Glomerular visceral epithelial cell (primary cell): Measurements from ENCODE around the gene TMEM151A.
"Not testable (repeated sequence)": the region's sequence is repeated elsewhere in the genome, so short reads cannot be mapped to it uniquely, and the experiment has no call there.

ENCODE experiments used
- DNase-seq: peaks from one replicate; pipeline ENCODE4 v3.0.0-alpha.2; 2016; ENCODE audit errors: extremely low spot score

Gene TMEM151A

DNA sequence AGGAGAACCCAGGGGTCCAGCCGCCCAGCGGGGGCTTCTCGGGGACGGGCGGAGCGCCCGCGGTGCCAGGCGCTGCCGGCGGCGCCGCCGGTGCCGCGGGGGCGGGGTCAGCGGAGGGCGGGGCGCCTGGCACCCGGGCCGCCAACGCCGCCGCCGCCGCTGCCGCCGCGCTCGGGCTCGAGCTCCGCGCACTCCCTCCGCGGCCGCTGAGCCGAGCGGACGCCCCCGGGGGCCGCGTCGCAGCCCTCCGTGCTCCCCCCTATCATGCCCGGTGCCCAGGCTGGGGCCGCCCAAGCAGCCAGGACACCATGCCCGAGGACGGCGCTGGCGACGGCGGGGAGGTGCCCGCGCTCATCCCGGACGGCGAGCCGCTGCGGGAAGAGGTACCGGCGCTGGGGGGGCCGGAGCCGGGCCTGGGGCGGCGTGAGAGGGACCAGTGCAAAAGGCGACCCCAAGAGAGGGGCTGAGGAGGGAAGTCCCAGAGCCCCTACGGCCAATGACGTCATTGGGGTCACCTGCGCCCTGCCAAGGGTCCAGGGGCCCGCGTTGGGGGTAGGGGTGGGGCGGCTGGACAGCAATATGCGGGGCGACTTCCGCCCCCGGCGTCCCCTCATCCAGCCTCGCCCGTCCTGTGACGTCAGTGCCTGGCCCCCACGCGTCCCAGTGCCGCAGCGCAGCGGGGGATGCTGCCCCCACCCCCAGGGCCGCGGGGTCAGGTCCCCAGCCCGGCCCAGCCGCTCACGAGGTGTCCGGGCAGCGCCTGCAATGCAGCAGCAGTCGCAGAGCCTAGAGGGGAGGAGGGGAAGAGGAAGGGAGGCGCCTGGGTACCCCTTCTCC is at the start of gene TMEM151A:
TMEM151A (plus strand) TSS at position 189 of the 837 bp plus-strand sequence; CDS start at position 309, 120 bp downstream.
- no peak for DNase-seq

DNA sequence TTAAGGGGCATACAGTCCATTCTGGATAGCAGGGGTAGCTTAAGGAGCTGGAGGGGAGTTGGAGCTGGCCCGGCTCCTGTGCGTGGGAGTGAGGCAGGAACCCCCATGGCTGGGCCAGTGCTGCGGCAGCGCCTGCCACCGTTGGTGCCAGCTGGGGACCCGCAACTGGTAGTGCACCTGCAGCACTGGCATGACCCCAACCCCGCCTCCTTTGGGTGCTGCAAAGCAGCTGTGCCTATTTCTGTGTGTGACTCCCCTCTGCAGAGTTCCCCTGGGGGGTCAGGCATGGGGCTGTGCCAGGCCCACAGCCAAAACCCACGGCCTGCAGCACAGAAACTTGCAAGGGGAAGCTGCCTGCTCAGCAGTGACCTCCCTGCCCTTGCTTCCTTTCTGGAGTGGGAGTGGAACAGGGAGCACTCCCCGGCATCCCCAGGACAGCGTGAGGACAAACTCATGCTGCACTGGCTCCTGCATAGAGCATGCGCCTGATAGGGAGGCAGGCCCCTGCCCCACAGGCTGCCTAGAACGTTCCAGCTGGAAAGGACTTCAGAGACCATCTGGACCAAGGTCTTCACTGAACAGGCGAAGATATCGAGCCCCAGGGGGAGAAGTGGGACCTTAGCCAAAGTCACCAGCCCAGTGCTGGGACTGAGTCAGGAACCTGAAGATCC is 49.5 kb upstream of the TMEM151A start:
- no peak for DNase-seq

DNA sequence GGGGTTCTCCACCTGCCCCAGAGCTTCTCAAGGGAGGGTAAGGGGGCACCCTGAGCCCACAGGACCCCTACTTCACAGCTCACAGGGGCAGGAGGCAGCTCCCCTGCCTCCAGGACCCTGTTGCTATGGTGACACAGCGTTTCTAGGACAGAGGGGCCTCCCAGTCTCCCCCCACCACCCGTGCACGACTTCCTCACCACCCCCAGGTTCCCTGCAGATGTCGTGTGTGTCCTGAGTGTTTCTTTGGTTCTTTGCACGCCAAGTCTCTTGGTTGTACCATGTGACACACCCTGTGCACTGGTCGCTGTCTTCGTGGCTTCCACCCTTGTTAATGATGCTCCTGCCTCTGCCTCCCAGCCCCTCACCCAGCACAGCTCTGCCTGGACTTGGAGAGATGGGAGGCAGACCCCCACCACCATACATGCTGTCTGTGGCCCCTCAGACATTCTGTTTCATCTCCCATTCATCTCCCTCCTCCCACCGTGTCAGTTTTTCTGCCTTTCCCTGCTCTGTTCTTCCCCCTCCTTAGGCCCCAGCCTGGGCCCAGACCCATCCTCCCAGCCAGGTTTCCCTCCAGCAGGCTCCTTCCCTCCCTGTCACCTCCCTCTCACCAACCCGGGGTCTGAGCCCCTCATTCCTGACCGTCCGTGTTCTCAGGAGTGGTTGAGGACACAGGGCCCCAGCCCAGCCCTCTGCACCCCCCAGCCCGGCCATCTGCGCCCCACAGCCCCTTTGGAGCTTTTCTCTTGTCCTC is 47.7 kb upstream of the TMEM151A start:
- DNase-seq: no peak

DNA sequence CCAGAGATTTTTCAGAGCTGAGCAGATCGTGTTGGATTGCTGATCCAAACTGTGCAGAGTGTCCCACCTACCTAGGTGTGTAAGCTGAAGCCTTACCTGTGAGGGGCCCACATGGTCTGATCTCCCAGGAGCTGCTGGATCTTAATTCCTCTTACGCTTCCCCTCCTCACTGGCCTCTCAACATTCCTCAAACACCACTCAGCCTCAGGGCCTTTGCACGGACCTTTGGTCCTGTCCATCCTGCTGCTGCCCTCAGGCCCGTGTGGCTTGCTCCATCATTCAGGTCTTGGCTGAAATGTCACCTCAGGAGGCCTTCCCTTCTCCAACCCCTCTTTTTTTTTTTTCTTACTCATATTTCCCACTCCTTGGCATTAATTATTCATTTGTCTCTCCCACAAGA is 44.4 kb upstream of the TMEM151A start:
- no peak for DNase-seq

DNA sequence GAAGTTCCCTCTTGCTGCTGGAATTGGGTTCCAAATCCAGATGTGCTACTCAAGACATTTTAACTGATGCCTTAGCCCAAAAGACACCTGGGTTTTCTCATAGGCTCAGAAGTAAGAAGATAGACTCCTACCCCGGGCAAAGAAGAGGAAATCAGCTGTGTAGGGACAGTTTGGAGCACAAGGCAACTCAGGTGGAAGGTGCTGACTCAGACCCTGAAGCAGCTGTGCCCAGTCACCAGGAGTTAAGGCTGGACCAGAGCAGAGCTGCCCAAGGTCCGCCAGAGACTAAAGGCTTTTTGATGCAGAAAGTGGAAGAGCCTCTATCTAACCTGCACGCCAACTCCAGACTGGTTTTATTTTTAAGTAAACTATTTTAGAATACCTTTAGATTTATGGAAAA is 43.9 kb upstream of the TMEM151A start:
- DNase-seq: no peak

DNA sequence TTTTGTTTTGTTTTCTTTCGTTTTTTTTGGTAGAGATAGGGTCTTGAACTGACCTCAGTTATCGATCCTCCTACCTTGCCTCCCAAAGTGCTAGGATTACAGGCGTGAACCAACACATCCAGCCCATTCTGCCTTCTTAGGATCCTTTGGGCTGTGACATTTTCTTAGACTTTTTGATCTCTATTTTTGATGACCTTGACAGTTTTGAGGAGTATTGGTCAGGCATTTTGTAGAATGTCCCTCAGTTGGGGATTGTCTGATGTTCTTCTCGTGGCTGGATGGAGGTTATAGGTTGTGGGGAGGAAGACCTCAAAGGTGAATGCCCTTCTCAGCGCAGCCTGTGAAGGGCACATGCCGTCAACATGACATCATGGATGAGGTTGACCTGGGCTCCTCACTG is 42.8 kb upstream of the TMEM151A start:
- DNase-seq: no peak

DNA sequence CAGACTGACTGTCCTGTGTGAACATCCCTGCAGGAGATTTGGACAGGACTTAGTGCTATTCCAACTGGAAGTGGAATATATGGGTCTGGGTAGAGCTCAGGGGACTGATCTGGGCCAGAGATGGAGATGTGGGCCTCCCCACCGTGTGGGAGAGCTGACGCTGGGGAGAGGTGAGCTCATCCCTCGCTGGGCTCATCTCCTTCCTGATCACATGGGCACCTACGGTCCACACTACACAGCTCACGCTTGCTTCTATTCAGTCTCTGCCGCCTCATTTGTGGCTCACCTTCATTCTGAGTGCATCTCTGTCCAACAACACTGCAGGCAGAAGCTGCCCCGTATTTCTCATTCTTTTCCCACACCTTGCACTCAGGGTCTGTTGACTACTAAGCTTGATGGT is 39.9 kb upstream of the TMEM151A start:
- no peak for DNase-seq

DNA sequence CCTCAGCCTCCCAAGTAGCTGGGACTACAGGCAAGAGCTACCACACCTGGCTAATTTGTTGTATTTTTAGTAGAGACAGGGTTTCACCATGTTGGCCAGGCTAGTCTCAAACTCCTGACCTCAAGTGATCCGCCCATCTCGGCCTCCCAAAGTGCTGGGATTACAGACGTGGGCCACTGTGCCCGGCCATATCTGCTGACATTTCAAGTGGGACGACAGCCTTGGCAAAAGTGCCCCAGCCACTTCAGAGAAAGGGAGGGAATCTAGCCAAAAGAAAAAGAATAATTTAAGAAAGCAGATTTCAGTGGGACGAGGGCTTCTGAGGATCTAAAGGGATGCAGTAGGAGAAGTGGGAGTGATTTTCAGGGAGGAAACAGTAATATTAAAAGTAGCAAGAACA is 38.6 kb upstream of the TMEM151A start:
- not testable (repeated sequence) for DNase-seq

DNA sequence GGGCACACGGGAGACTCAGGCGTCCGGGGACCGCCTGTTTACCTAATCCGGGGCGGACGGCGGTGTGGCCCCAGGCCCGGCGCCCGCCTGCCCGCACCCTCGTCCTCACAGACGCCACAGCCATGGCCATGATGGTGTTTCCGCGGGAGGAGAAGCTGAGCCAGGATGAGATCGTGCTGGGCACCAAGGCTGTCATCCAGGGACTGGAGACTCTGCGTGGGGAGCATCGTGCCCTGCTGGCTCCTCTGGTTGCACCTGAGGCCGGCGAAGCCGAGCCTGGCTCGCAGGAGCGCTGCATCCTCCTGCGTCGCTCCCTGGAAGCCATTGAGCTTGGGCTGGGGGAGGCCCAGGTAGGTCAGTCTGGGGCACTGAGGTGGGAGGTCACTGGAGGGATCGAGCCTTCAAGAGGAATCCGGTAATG is 33.2 kb upstream of the TMEM151A start:
- DNase-seq: no peak

DNA sequence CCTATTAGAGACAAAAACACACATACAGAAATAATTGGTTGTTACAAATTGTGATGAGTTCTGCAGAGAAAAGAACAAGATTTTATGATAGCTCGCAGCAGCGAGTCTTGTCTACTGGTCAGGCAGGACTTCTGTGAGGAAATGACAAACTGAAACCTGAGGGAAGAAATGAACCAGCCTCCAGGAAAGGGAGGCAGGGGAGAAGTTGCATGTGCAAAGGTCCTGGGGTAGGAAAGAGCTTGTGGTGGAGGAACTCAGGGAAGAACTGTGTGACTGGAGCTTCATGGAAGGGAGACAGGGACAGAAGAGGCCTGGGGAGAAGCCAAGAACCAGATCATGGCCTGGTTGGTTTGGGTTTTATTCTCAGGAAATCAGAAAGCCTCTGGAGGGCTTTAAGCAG is 32.5 kb upstream of the TMEM151A start:
- no peak for DNase-seq

DNA sequence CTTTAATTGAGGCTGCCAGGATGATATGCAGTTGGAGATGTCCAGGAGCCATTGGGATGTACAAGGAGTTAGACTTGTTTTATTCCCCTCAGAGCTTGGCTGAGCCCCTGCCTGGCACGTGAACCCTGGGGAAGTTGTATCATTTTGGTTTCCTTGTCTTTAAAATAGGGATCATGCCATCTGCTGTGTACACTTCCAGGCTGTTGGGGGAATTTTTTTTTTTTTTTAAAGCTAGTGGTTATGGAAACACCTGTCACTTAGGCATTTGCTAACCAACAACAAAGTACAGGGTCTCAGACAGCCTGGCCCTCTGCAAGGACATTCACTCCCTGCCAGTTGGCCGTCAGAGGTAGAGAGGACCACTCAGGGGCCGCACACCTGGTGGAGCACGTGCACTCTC is 31.7 kb upstream of the TMEM151A start:
- DNase-seq: no peak

DNA sequence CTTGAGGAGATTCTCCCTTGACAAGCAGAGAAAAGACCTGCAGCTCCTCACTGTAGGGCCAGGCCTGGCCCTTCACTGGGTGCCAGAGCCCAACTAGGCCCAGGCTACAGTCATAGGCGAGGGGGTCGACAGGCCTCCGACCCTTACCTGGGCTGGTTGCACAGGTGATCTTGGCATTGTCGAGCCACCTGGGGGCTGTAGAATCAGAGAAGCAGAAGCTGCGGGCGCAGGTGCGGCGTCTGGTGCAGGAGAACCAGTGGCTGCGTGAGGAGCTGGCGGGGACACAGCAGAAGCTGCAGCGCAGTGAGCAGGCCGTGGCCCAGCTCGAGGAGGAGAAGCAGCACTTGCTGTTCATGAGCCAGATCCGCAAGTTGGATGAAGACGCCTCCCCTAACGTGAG is 30.1 kb upstream of the TMEM151A start:
- DNase-seq: no peak

DNA sequence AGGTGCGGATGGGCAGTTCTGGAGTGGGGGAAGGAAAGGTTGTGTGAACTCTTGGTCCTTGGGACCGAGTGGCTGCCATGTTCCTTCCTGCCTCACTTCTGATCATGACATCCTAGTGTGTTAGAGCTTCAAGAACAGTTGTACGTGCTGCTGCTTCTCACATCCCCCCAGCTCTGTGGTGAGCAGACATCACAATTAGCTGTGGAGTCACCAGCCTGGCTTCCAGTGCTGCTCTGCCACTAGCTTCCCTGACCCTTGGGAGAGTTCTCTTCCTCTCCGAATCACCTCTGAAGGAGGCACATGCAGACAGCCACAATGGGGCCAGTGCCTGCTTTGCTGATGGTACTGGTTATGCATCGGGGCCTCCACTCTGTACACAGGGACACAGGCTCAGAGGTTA is 29.5 kb upstream of the TMEM151A start:
- DNase-seq: no peak

DNA sequence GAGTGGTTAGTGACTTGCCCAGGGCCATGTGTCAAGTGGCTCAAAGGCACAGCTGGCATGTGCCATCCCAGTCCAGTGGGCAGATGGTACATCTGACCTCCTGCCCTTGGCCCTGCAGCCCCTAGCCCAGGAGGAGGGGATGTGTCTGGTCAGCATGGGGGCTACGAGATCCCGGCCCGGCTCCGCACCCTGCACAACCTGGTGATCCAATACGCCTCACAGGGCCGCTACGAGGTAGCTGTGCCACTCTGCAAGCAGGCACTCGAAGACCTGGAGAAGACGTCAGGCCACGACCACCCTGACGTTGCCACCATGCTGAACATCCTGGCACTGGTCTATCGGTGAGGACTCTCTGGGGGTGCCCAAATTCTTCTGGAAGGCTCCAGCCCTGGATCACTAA is 29.0 kb upstream of the TMEM151A start:
- no peak for DNase-seq

DNA sequence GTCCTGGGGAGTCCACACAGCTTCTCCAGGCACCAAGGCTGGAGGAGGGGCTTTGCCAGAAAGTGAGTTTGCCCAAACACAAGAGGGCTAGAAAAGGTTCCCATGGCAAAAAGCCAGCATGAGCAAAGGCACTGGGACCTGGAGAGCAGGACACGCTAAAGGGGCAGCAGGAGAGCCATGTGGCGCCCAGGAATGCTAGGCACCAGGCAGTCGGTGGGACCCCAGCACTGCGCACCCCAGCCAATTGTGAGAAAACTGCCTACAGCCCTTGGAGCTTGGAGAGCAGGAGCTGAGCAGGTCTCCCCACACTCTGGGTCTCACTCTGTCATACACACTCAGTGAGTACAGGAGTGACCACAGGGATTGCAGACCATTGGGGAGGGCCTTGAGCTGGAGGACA is 28.5 kb upstream of the TMEM151A start:
- DNase-seq: no peak

DNA sequence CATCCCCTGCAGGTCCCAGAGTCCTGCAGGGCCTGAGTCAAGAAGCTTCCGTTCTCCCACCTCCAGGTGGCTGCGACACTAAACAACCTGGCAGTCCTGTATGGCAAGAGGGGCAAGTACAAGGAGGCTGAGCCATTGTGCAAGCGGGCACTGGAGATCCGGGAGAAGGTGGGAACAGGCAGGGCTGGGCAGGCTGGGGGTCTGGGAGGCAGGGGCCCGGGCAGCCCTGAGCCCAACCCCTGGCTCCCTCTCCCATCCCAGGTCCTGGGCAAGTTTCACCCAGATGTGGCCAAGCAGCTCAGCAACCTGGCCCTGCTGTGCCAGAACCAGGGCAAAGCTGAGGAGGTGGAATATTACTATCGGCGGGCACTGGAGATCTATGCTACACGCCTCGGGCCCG is 27.9 kb upstream of the TMEM151A start:
- no peak for DNase-seq

DNA sequence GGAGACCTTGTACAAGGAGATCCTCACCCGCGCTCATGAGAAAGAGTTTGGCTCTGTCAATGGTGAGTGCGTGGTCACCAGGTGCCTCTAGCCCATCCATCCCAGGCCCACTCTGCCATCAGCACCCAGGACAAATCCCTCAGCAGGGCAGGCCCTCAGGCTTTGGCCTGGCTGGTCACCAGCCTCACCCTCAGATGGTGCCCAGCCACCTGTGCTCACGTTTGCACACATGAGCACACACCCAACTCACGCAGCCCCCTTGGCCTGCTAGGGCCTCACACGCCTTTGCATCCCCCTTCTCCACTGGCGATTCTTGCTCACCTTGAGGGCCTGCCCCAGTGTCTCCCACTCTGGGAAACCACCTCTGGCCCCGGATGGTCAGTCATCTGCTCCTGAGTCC is 27.3 kb upstream of the TMEM151A start:
- DNase-seq: no peak

DNA sequence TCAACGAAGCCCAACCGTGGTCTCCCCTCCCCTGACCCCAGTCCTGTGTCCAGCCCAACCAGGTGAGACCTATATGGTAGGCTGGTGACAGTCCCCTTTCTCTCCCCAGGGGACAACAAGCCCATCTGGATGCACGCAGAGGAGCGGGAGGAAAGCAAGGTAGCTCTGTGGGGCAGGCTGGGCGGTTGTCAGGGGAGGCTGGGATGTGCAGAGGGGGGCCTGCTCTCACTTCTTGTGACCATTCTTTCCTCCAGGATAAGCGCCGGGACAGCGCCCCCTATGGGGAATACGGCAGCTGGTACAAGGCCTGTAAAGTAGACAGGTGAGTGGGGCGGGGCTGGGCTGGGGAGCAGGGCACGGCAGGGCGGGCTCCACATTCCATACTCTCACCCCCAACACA is 26.8 kb upstream of the TMEM151A start:
- DNase-seq: no peak

DNA sequence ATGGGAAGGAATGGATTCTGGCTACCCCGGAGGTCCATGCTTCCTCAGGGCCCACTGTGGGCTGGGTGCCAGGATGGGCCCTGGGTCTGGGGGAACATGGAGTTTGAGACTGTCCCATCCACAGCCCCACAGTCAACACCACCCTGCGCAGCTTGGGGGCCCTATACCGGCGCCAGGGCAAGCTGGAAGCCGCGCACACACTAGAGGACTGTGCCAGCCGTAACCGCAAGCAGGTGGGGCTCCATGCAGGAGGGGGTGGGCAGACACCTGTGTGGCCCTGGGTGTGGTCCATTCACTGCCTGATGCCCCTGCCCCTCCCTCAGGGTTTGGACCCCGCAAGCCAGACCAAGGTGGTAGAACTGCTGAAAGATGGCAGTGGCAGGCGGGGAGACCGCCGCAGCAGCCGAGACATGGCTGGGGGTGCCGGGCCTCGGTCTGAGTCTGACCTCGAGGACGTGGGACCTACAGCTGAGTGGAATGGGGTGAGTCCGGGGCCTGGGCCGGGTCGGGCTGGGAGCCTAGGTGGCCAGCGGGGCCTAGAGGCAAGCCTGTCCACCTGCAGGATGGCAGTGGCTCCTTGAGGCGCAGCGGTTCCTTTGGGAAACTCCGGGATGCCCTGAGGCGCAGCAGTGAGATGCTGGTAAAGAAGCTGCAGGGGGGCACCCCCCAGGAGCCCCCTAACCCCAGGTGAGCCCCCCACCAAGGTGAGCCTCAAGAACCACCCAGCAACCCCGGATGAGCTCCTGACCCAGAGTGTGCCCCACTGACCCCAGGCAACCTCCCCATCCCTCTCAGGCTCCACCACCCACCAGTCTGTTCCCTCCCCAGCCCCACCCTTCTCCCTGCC is 25.9 kb upstream of the TMEM151A start:
- no peak for DNase-seq

DNA sequence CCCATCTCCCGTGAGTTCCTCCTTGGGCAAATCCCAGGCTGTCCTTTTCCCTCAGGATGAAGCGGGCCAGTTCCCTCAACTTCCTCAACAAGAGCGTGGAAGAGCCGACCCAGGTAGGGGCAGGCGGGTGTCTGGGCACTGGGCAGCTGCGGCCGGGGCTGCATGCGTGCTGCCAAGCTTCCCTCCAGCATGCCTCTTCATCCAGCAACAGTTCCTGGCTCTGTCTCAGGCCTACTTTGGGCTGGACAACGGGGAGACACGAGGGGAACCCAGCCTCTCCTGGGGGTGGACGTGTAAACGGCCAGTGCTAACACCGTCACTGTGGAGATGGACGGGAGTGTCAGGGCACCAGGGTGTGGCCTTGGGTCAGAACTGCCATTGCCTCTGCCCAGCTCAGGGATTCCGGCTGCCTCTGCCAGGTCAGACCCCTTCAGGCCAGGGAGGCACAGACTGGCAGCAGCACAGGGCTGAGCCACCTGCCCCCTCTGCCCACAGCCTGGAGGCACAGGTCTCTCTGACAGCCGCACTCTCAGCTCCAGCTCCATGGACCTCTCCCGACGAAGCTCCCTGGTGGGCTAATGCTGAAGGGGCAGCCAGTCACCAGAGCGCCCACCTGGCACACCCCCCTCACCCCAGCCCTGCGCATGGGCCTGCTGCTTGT is 25.2 kb upstream of the TMEM151A start:
- no peak for DNase-seq

DNA sequence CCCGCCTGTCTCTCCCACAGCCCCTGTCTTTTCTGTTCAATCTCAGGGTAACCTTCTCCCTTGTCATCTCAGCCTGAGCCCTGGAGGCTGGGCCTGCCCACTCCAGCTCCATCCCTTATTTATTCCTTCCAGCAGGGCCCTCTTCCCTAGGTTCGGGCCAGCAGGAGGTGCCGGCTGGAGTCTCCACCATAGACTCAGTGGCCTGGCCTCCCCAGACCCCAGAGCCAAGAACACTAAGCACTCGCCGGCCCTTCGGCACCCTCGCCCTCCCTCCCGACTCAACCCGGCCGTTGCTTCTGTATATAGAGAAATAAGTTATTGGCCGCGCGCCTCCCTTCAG is 24.7 kb upstream of the TMEM151A start:
- no peak for DNase-seq
